Mucosa of rectum (tissue), 2 donors: ENCODE data around the gene APBB2.

Source experiments
- H3K27ac ChIP-seq, 2 donors: one replicate each; pipeline ENCODE4 v1.7.0; 2013; ENCODE audit warnings: inconsistent platforms in 2 of 2, low read depth in 2 of 2, low read length in 2 of 2
- H3K27me3 ChIP-seq, 2 donors: one replicate each; pipeline ENCODE4 v1.7.0; 2013; ENCODE audit warnings: low read length in 2 of 2; ENCODE audit not compliant: control insufficient read depth in 2 of 2, insufficient read depth in 2 of 2
- H3K36me3 ChIP-seq, 2 donors: one replicate each; pipeline ENCODE4 v1.7.0; 2013; ENCODE audit warnings: low read length in 2 of 2; ENCODE audit not compliant: control insufficient read depth in 2 of 2, insufficient read depth in 2 of 2
- H3K4me1 ChIP-seq, 2 donors: one replicate each; pipeline ENCODE4 v1.7.0; 2013; ENCODE audit warnings: low read length in 2 of 2, mild to moderate bottlenecking in 1 of 2; ENCODE audit not compliant: control insufficient read depth in 2 of 2, insufficient read depth in 2 of 2
- H3K4me3 ChIP-seq, 2 donors: one replicate each; pipeline ENCODE4 v1.7.0; 2013; ENCODE audit warnings: low read length in 2 of 2
- H3K9ac ChIP-seq, 2 donors: one replicate each; pipeline ENCODE4 v1.7.0; 2013; ENCODE audit warnings: low read length in 2 of 2, low read depth in 1 of 2, mild to moderate bottlenecking in 1 of 2
- H3K9me3 ChIP-seq, 2 donors: one replicate each; pipeline ENCODE4 v1.7.0; 2013; ENCODE audit warnings: low read length in 2 of 2; ENCODE audit not compliant: control insufficient read depth in 2 of 2
- donor health status: healthy.
- donor health status: Normal muscosa, but diverticular disease.

Gene APBB2

DNA sequence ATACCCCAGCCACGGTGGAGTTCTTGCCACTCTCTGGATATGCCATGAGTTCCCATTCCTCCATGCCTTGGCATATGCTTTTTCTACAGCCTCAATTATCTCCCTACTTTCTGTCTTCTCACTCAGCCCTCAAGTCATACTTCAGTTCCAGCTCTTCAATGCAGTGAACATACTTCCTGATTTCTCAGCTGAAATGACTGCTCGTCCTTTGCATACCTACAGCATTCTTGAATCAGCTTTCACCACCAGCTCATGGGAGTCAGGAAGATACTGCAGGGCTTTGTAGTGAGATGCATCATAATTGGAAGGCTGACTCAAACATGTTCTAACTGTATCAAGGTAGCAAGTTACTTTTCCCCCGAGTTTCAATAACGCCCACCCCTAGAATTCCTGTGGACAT is 118.4 kb downstream of the APBB2 start:
- no peaks in the 10 kb centered on the region for H3K9me3 ChIP-seq
- H3K27ac ChIP-seq = no peak overlapping the region
- no peaks in the 10 kb centered on the region for H3K4me1 ChIP-seq
- H3K27me3 ChIP-seq = no peaks in the 10 kb centered on the region
- H3K36me3 ChIP-seq = no peaks in the 10 kb centered on the region
- no peak overlapping the region for H3K9ac ChIP-seq
- no peak overlapping the region for H3K4me3 ChIP-seq

DNA sequence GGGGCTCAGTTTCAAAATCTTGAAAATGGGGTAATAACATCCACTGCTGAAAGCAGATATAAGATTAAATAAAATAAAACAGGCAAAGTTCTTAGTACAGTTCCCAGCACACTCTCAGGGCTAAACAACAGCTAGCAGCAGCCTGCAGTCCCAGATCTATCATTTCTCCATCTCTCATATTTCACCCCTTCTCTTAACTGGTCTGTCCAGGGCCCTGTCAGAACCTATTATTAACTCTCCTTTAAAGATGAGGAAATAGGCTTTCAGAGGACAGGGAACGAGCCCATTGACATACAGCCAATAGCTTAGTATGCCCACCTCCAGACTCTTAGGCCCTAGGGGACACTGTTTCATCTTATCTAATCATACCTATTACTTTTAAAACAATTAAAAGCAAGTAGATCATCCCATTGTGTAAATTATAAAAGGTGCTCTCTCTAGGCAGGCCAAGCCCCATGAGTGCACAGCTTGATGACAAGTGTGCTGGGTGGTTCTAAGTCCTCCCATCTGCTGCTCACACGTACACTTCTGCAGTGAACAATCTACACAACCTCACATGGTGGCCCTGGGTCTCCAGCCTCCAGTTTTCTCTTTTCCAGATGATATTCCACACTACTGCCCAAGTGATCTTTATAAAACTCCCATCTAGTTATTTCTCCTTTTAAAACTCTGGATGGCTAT is 119.0 kb downstream of the APBB2 start:
- Histone ChIP-seq H3K27me3 (no peaks in the 10 kb centered on the region), H3K9ac (no peak overlapping the region), H3K9me3 (no peaks in the 10 kb centered on the region), H3K4me3 (no peak overlapping the region), H3K27ac (no peak overlapping the region), H3K4me1 (no peaks in the 10 kb centered on the region), H3K36me3 (no peaks in the 10 kb centered on the region)

DNA sequence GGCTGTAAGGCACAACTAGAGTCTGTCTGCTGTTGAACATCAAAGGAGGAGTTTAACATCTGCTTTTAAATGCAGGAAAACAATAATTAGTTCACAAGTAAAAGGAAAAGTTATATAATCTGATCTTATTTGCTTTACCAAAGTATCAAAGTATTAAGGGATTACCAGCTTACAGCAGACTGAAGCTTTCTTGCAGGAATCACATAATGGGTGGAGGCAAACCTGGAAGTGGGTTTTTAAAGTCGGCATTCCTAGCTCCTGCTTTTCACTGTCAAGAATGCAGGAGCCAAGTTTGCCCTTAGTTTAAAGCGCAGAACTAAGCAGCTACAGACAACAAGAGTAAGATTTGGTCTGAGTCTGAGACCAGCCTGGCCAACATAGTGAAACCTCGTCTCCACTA is 122.2 kb downstream of the APBB2 start:
- Histone ChIP-seq H3K9me3 (no peaks in the 10 kb centered on the region), H3K36me3 (no peaks in the 10 kb centered on the region), H3K4me1 (no peaks in the 10 kb centered on the region), H3K9ac (no peak overlapping the region), H3K27me3 (no peaks in the 10 kb centered on the region), H3K27ac (no peak overlapping the region), H3K4me3 (no peak overlapping the region)

DNA sequence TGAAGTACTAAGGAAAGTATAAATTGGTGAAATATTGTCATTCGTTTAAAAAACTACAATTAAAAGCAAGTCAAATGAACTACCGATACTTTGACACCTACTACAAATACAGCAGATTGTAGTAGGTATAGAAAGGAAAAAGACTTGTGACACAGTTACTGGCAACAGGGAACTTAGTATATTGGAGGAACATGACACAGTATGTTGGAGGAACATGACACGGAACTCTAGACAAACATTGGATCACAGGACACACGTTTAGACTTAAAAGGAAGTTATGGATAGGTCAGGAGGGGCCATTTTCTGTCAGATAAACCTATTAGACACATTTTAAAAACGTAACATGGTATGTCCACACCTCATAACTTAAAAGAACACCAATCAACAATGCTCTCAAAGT is 132.5 kb downstream of the APBB2 start:
- H3K9ac ChIP-seq = no peak overlapping the region
- H3K27ac ChIP-seq = no peak overlapping the region
- H3K4me3 ChIP-seq = no peak overlapping the region
- no peaks in the 10 kb centered on the region for H3K4me1 ChIP-seq
- H3K9me3 ChIP-seq = peaks cover 0 to 3% of the 10 kb centered on the region in 2 donors
- no peaks in the 10 kb centered on the region for H3K27me3 ChIP-seq
- no peaks in the 10 kb centered on the region for H3K36me3 ChIP-seq

DNA sequence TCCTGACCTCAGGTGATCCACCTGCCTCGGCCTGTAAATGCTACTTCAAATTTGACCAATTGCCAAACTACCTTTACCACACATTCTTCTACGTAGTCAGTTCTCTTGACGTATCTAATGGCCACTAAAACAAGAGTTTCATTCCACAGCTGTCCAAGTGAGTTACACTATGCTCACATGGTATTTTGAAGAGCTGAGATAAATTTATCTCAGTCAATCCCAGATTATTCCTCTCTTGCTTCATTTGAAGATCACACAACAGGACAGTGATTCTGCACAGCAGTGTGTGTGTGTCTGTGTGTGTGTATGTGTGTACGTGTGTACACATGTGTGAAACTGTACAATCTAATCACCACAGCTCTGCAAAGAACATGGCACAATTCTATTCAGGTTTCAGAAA is 133.4 kb downstream of the APBB2 start:
- Histone ChIP-seq H3K9me3 (no peaks in the 10 kb centered on the region), H3K4me3 (no peak overlapping the region), H3K9ac (no peak overlapping the region), H3K27ac (no peak overlapping the region), H3K4me1 (no peaks in the 10 kb centered on the region), H3K27me3 (no peaks in the 10 kb centered on the region), H3K36me3 (no peaks in the 10 kb centered on the region)

DNA sequence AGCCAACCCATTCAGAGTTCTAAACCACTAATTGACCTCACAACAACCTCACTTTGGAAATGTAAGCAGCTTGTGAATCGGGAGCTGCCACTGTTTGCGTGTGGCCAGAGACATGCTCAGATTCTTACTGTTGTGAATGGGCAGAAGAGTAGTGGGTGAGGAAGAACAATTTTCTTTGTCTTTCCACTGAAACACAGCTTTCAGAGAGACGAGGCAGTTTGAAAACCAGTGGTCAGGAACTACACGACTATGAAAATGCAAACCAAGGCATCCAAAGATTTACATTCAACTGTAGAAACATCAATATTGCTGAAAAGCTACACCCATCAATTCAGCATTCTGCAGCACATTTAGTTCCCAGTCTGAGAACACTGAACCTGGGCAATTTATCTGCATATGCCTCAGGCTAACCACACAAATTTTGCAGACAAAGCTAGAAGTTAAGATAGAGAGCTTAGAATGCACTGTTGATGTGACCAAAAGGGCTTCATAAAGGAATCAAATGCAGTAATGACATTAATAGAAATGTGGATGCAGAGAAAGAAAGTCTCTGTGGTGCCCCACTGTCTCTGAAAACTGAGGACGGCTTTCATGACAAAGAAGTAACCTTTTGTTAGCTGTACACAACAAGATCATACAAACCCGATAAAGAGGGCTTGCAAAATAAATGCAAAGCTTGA is 134.3 kb downstream of the APBB2 start:
- Histone ChIP-seq H3K9ac (no peak overlapping the region), H3K4me3 (no peak overlapping the region), H3K36me3 (no peaks in the 10 kb centered on the region), H3K27me3 (no peaks in the 10 kb centered on the region), H3K4me1 (no peaks in the 10 kb centered on the region), H3K27ac (no peak overlapping the region), H3K9me3 (no peaks in the 10 kb centered on the region)

DNA sequence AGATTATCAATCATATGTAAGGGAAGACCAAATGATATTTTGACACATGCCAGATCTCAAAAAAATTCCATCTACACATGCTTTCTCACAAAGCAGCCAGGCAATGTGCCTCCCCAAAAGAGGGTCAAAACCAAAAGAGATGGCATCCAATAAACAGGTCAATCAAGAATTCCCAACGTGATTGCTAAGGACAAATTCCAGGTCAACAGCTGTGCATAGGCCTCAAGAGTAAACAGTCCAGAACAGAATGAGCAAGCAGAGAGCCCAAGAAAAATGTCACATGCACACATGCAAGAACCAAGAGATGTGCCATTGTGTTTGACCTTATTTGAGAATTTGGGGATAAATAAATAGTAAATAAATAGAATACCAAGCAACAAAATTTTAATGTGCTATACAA is 136.7 kb downstream of the APBB2 start:
- H3K4me1 ChIP-seq = no peaks in the 10 kb centered on the region
- no peaks in the 10 kb centered on the region for H3K36me3 ChIP-seq
- H3K27me3 ChIP-seq = no peaks in the 10 kb centered on the region
- no peak overlapping the region for H3K9ac ChIP-seq
- H3K4me3 ChIP-seq = no peak overlapping the region
- no peak overlapping the region for H3K27ac ChIP-seq
- no peaks in the 10 kb centered on the region for H3K9me3 ChIP-seq

DNA sequence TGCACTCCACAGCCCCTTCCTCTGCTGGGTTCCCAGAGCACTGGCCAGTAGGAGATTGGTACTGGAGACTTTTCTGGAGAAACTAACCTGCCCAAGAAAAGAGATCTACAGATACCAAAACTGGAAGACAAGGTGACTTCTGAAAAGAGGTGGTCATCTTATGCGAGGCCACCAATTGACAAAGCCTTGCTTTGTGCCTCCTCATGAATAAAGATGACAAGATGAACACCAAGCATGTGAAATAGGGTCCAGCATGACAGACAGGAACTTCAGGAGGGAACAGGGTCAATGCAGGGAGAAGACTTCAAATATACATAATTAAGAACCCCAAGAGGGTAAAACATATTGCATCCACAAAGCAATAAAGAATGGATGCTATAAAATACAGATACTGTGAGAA is 137.9 kb downstream of the APBB2 start:
- no peak overlapping the region for H3K27ac ChIP-seq
- H3K4me3 ChIP-seq = no peak overlapping the region
- H3K4me1 ChIP-seq = no peaks in the 10 kb centered on the region
- no peak overlapping the region for H3K9ac ChIP-seq
- no peaks in the 10 kb centered on the region for H3K27me3 ChIP-seq
- no peaks in the 10 kb centered on the region for H3K9me3 ChIP-seq
- H3K36me3 ChIP-seq = no peaks in the 10 kb centered on the region

DNA sequence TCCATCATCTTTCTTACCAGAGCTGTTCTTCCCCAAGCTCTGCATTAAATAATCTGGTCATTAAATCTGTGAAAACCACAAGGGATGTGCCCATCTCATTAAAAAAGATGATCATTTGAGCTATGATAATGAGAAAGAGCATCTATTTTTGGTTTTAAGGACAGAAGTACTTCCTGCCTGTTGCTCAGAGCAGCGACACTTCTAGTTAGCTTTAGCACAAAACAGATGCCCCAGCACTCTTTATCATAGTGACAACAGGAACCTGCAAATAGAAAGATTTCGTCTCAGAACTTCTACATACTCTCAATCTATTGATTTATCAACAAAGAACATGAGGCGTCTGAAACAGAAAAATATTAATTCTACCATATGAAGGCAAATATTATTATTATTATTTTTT is 140.1 kb downstream of the APBB2 start:
- Histone ChIP-seq H3K9ac (no peak overlapping the region), H3K4me1 (no peaks in the 10 kb centered on the region), H3K9me3 (no peaks in the 10 kb centered on the region), H3K4me3 (no peak overlapping the region), H3K36me3 (no peaks in the 10 kb centered on the region), H3K27ac (no peak overlapping the region), H3K27me3 (no peaks in the 10 kb centered on the region)

DNA sequence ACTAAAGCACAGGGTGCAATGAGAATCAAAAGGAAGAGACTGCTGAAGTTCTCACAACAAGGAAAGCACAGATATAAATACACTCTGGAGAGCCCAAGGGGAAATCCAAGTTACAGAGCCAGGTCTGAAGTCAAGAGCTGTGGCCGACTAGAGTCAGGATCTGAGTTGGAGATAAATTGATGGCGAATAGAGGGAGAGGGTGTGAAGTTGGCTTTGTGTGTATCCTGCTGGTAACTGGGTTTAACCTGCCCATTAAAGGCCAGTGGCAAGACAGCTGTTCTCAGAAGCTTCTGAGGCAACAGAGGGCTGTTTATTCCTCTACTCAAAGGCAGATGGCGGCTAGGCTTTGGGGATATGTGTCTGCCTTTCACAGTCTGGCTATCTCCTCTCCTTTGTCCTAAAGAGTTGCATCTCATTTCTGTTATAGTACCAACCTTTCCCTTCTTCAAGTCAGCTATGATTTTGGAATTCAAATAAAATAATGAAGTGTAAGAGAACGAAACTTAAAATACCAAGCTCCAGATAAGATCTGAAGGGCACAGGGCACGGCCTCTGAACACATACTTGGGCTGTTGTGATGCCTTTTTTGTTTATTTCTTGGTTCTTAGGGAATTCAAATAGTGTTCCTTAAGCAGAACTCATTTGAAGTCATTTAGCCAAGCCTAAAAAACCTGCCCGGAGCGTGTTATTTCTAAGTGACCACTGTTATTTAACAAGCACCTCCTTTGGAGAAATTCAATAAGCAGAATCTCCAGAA is 142.1 kb downstream of the APBB2 start:
- Histone ChIP-seq H3K27ac (no peak overlapping the region), H3K36me3 (no peaks in the 10 kb centered on the region), H3K9me3 (no peaks in the 10 kb centered on the region), H3K9ac (no peak overlapping the region), H3K27me3 (no peaks in the 10 kb centered on the region), H3K4me3 (no peak overlapping the region), H3K4me1 (no peaks in the 10 kb centered on the region)
